ENCODE data around the gene SNX17.

The SNX17 gene

DNA sequence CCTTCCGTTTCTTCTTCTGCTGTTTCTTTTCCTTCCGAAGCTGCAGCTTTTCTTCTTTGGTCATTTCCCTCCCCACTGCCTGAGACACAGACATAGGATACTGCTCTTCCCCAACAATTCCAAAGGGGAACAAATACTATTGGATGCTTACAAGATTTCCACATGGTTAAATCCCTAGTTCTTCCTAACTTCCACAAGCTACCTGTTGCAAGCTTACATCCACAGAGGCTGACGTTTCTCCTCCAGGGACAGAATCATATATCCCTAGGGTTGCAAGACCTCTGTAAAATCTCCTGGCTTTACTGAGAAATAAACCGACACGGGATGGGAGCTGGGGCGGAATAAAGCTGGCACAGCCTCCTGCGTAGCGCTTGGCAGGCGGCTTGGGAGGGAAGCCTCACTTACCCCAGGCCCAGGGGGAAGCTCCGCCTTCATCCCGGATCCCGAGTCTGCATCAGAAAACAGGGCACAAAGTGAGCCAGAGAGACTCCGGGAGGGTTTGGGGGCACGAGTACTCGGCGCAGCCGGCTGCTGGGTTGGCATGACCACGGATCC is 868 bp upstream of the SNX17 start:
- no peak for DNase-seq

DNA sequence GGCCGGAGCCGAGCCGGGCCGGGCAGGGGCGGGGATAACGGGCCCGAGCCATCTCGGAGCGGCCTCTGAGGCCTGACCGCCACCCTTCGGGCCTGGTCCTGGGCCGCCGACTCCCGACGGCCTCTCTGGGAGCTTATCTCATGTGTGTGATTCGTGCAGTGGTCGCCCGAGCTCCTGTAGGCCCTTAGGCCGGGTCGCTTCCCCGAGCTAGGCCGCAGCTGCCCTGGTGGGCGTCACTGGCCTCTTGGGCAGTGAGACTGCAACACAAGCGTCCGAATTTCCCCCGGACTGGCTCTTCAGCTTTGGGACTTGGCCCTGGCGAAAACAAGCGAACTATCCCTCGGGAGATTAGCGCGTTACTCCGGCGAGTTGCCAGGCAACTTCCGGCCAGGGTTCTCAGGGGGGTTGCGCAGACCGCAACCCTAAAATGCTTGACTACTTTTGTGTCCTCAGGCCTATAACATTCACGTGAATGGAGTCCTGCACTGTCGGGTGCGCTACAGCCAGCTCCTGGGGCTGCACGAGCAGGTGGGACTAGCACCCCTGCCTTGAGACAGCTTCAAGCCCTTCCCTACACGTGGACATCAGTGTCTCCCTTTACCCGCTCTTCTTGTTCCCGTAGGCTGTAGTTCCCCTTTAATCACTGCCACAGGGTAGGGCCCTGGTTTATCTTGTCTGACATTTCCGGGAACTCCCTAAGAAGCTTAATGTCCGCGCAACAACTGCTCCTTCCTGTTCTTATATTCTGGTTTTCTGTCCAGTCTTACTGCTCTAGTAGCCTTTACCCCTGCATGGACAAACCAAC is 602 bp downstream of the SNX17 start:
- DNase-seq = peak; percentile 49

DNA sequence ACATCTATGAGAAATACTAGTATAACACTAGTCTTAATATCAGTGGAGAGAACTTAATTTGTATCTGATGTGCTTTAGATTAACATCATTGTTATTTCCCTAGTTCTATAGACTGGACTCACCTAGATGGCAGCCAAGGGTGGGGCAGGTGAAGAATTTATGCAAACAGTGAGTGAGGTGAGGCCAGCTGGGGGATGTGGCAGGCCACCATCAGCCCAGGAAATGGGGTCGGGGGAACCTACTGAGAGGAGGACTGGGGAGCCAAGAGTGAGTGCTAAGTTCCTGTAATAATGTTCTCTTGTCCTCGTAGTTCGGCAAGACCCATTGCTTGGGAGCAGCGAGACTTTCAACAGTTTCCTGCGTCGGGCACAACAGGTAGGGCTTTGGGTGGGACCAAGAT is 2.5 kb downstream of the SNX17 start:
- DNase-seq = no peak

DNA sequence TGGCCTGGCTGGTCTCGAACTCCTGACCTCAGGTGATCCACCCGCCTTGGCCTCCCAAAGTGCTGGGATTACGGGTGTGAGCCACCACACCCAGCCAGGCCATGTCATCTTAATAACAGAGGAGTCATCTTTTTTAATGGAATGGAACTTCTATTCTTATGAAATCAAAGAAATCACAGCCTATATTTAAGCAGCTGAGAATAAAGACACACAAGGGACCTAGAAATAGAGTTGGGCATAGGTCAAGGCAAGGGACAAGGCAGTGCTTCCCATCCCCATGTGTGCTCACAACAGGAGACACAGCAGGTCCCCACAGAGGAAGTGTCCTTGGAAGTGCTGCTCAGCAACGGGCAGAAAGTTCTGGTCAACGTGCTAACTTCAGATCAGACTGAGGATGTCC is 3.2 kb downstream of the SNX17 start:
- no peak for DNase-seq

DNA sequence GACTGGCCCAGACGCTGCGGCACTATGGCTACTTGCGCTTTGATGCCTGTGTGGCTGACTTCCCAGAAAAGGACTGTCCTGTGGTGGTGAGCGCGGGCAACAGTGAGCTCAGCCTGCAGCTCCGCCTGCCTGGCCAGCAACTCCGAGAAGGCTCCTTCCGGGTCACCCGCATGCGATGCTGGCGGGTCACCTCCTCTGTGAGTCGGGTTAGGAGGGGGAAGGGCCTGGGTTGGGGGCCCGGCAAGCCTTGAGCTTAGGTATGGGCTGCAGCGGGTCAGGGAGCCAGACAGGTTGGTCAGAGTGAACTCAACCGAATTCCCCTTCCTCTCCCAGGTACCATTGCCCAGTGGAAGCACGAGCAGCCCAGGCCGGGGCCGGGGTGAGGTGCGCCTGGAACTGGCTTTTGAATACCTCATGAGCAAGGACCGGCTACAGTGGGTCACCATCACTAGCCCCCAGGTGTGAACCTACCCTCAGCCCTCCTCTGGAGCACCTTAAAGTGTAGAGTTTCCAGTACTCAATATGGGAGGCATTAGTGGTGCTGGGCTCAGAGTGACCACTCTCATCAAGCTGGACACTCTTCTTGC is 5.2 kb downstream of the SNX17 start:
- no peak for DNase-seq

DNA sequence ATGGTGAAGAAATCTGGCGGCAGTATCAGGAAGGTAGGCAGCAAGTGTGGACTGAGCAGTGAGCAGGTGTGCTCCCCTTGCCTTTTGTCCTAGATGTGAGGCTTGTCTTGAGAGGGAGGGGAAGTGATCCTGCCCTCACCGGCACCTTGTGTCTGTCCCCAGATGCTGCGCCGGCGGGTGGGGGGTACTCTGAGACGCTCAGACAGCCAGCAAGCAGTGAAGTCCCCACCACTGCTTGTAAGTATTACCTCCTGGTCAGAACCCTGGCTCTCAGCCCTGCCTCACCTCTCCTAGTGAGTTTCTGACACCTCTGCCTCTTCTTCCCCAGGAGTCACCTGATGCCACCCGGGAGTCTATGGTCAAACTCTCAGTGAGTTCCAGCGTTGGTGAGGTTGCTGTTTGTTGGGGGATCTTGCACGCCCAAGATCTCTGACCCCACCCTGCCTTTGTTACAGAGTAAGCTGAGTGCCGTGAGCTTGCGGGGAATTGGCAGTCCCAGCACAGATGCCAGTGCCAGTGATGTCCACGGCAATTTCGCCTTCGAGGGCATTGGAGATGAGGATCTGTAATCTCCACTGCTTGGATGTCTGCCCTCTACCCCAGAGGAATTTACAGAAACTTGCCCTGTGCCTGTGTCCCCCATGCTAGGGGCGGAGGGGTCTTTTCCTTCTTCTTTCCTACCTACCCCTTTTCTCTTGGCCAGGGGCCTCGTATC is 5.9 kb downstream of the SNX17 start:
- DNase-seq = no peak

DNA sequence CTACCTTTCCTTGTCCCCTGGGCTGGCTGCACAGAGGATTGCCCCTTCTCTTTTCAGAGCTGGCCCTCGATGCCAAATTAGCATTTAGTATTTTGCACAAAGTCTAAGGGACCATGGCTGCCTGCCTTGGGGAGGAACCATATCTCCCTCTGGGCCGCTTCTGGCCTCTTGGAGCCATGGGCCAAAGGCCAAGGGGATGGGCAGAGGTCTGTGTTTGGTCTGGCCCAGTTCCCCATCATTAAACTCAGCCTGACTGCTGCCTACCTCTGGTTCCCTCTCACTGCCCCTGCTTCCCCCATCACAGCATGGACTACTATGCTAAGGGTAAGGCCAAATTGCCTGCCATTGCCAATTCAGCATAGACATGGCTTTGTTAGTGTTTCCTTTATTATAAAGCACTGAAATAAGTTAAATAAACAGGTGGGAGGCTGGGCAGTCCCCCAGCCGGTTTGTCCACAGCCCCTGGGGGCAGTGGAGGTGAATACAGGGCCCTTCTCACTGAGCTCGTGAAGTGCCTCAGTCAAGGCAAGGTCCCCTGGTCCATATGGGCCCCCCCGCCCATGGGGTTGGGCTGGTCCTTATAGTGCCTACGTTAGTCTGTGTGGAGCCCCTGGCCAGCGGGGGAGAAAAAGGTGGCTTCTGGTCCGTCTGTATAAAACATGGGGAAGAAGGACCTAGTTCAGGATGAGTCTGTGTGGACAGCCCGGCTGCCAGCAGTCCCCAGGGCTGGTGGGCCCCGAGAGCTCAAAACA is 6.6 kb downstream of the SNX17 start:
- DNase-seq = no peak

DNA sequence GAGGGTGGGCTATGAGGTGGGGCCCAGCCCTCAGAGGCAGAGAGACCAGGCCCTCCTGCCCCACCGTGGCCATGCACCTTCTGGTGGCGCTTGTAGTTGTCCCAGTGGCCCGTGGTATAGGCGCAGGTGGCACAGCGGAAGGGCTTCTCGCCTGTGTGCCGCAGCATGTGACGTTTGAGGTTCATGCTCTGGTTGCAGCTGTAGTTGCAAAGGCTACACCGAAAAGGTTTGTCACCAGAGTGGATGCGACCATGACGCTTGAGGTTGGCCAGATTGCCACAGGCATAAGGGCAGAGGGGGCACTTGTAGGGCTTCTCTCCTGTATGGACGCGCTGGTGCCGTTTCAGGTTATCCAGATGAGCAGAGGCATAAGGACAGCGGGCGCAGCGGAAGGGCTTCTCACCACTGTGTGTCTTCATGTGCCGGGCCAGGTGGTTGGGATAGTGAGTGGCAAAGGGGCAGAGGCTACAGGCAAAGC is 7.2 kb downstream of the SNX17 start:
- DNase-seq = no peak

DNA sequence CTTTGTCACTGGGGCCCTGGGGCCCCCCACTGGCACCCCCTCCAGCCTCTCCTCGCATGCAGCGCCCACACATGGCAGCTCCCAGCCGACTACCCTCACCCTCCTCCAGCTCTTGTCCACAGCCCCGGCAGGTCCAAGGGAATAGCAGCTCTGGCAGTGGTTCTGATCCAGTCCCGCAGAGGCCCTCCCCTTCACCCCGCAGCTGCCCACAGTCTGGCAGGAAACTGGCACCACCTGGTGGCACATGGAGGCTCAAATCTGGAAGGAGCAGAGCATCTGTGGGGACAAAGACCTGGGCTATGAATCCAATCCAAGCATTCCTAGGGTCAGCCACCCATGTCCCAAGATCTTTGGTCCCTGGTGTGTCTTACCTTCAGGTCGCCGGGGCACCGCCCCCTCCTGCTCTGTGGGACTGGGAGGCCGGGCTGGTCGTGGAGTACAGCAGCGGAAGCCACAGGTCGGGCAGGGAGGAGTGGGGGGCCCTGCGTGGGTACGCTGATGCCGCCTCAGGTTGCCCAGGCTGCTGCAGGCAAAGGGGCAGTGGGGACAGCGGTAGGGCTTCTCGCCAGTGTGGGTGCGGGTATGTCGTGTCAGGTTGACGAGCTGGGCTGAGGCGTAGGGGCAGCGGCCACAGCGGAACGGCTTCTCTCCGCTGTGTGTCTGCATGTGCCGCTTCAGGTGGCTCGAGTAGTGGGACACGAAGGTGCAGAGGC is 7.8 kb downstream of the SNX17 start:
- no peak for DNase-seq

DNA sequence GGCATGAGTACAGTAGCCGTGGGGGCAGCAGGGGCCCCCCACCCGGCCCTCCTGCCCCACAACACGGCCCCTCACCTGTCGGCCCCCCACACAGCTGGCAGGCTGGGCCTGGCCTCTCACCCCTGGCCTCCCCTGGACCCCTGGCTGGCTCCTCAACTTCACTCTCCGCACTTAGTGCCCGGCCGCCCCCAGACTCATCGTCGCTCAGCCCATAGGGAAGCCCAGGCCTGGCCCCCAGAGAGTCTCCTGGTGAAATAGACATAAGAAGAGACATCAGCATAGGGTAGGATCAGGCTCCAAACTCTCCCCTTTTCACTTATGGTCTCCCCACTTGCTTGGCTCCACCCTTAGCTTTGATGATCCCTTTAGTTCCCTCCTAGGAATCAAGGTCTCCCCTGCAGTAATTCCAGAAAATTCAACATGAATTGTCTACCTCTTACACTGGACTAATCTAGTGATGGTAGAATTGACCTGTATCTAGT is 8.4 kb downstream of the SNX17 start:
- no peak for DNase-seq

DNA sequence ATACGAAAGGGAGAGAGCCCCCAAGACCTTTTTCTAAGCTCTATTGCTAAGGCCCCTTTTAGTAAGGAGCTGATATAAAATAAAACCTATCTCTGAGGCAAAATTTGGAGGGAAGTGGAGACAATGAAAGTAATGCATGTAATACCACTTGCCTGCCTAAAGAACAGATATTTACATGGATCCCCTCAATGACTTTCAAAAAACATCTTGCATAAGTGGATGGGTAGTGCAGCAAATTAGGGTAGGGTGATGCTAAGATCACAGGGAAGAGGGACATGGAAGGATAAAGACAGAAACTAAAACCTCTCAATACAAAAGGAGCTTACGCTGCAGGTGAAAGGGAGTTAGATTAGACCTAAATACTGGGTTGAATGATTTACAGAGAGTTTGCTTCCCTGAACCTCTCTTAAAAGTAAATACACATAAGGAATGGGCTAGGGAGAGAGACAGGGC is 9.0 kb downstream of the SNX17 start:
- DNase-seq = no peak

DNA sequence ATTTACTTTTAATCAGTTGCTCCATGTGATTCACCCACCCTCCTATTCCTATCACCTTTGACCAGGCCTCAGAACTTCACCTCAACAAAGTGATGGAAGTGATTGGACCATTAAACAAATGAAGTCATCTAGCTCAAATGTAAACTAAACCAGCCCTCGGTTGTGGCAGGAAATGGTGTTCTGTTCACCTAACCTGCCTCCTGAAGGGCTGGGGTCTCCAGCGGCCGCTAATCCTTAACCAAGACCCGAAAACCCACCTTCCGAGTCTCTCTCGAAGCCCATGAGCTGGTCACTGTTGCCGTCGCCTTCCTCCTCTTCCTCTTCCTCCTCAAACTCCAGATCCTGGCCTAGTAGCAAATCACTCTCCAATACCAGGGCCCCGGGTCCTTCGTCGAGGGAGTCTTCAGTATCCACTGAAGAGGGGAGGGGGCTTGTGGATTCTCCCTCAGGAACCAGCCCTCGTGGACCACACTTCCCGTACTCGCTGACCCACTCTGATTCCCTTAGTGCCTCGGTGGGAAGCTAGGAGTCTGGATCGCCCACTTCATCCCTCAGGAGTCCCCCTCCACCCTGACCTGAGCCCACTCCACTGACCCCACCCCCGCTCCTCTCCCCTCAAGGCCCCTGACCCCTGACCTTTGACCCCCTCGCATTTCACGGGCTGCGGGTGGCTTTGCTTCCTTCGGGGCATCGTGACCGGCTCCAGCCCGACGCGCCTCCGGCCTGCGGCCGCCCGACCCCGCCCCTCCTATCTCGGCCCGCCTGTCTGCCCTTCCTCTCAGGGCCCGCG is 9.6 kb downstream of the SNX17 start:
- DNase-seq = peak; percentile 73

DNA sequence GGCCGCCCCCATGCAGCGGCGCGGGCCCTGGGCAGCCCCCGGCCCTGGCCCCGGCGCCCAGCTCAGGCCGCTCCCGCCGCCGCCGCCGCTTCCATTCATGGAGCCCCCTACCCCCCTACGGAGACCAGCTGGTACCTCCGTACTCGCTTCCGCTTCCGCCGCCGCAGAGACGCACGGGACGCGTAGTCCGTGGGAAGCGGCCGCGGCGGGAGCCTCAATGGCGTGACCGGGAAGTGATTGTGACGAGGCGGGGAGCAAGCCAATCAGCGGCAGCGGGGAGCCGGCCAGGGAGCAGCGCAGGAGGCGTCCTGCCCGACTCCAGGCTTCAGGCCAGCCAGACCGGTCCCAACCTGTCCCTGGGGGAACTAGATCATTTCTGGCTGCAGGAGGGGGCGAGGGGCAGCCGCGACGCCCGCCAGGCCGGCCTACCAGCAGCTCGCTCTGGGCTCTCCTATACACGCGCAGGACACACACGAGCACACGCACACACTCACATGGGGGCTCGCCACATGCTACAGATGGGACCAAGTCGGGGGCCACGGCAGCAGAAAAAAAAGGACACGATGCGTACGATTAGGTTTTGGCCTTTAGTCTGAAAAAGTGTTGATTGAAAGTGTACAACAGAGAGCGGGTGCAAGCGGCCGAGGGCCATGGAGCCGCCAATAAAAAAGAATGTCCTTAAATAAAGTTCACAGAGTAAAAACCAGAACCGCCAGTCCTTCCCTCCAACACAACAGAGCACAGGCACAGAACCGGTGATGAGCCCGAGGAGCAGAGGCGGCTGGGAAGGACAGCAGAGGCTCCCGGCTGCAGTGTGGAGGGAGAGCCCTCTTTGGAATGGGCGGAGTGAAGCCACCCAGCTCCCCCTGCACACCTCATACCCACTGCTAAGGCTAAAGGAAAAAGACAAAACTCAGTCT is 10.5 kb downstream of the SNX17 start, which contains the start of gene ZNF513:
Gene ZNF513 (minus strand): TSS at position 109 of the 920 bp plus-strand sequence. CDS start 208 bp downstream, outside the sequence.
- DNase-seq = peak; percentile 90

DNA sequence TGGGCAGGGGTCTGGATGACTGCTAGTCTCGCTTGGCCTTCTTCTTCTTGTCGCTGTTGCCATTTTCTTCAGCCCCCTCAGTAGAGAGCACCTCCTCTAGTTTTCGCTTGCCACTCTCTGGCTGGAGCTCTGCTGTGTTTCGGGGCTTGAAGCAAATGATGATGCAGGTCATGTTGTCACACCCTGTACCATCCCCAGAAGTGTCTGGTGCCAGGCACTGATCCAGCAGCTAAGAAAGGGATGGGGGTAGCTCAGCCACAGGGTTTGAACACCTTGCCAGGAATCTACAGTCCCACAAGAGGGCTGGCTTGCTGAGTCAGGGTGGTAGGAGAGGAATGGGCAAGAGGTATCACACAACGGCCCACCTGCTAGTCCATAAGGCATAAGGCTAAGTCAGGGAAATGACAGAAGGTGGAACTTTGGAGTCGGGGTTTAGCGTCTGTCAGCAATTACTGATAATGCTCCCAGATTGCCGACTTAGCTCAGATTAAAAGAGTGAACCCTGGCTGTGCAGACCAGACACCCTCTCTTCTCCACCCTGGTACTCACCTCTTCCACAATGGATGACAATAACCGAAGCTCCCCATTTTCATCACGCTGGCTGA is 11.3 kb downstream of the SNX17 start:
- DNase-seq = no peak

DNA sequence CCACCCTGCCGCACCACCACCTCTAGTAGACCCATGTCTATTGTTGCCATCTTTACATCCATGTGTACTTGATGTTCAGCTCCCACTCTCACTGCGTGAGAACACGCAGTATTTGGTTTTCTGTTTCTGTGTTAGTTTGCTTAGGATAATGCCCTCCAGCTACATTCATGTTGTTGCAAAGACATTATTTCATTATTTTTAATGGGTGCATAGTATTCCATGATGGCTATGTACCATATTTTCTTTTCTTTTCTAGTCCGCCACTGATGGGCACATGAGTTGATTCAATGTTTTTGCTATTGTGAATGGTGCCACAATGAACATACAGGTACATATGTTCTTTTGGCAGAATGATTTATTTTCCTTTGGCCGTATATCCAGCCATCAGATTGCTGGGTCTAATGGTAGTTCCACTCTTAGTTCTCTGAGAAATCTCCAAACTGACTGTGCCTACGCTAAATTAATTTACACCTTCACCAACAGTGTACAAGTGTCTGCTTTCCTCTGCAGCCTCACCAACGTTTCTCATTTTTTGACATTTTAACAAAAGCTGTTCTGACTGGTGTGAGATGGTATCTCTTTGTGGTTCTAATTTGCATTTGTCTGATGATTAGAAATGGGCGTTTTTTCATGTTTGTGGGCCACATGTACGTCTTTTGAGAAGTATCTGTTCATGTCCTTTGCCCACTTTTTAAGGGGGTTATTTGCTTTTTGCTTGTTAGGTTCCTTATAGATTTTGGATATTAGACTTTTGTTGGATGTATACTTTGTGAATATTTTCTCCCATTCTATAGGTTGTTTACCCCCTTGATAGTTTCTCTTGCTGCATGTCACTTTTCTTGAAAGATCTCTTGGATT is 20.6 kb downstream of the SNX17 start:
- no peak for DNase-seq

DNA sequence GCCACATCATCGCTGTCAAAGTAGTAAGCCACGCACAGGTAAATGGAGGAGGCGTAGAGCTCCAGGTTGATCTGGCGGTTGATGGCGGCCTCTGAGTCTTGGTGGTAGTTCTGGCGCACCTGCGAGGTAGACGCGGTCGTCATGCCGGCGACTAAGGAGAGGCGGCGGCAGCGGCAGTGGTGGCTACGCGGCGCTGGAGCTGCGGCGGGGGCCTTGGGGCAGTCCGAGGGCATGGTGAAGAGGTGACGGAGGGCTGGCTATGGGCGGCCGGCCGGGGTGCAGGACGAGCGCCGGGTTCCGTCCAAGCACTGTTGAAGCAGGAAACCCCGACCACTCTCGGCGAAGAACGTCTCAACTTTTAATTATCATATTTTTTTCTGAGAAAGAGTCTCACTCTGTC is 22.8 kb downstream of the SNX17 start:
- no peak for DNase-seq

DNA sequence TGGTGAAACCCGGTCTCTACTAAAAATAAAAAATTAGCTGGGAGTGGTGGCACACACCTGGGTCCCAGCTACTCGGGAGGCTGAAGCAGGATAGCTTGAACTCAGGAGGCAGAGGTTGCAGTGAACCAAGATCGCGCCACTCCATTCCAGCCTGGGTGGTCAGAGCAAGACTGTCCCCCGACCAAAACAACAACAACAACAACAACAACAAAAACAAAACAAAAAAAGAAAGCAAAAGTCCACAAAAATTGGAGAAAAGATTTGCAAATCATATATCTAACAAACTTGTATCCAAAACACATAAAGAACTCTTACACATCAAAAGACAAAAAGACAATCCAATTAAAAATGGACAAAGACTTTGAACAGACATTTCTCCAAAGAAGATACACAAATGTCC is 28.5 kb downstream of the SNX17 start:
- no peak for DNase-seq

All from activated CD4-positive, CD25-positive, alpha-beta regulatory T cell treated with anti-CD3 and anti-CD28 coated beads, Interleukin-2, amount 50 U/mL, for 72 hours (primary cell).